Activated naive CD8-positive, alpha-beta T cell (primary cell): ENCODE data around the gene CFAP20.

Experiments used
- H3K27ac Mint-ChIP-seq: one replicate; pipeline ENCODE4 v1.8.0; 2021; ENCODE audit warnings: mixed read lengths
- H3K27me3 Mint-ChIP-seq: one replicate; pipeline ENCODE4 v1.8.0; 2021; ENCODE audit warnings: mixed read lengths
- H3K36me3 Mint-ChIP-seq: one replicate; pipeline ENCODE4 v1.8.0; 2021; ENCODE audit warnings: mixed read lengths
- H3K4me1 Mint-ChIP-seq: one replicate; pipeline ENCODE4 v1.8.0; 2021; ENCODE audit warnings: low read depth, mixed read lengths
- H3K4me3 Mint-ChIP-seq: one replicate; pipeline ENCODE4 v1.8.0; 2021; ENCODE audit warnings: mild to moderate bottlenecking, mixed read lengths
- H3K9me3 Mint-ChIP-seq: one replicate; pipeline ENCODE4 v1.8.0; 2021; ENCODE audit warnings: low read depth, mixed read lengths

CFAP20 gene

GRCh38 chr16:58128711-58129096 lies 477 bp downstream of the CFAP20 start:
- no peaks in the 10 kb centered on the region for H3K27me3 Mint-ChIP-seq
- H3K9me3 Mint-ChIP-seq, result no peaks in the 10 kb centered on the region
- H3K36me3 Mint-ChIP-seq, result no peaks in the 10 kb centered on the region
- H3K4me1 Mint-ChIP-seq, result peaks cover 48% of the 10 kb centered on the region
- H3K27ac Mint-ChIP-seq, result peak overlapping the region; percentile 87
- peak overlapping the region; percentile 90 for H3K4me3 Mint-ChIP-seq

GRCh38 chr16:58128181-58128631 lies 975 bp downstream of the CFAP20 start:
- H3K4me1 Mint-ChIP-seq, result peaks cover 50% of the 10 kb centered on the region
- no peaks in the 10 kb centered on the region for H3K9me3 Mint-ChIP-seq
- H3K27ac Mint-ChIP-seq, result peak overlapping the region; percentile 80
- H3K36me3 Mint-ChIP-seq, result no peaks in the 10 kb centered on the region
- peak overlapping the region; percentile 90 for H3K4me3 Mint-ChIP-seq
- H3K27me3 Mint-ChIP-seq, result no peaks in the 10 kb centered on the region

- Mint-ChIP-seq H3K9me3 (no peaks in the 10 kb centered on the region), H3K4me1 (peaks cover 52% of the 10 kb centered on the region), H3K27ac (peak overlapping the region; percentile 80), H3K27me3 (no peaks in the 10 kb centered on the region), H3K4me3 (peak overlapping the region; percentile 90), H3K36me3 (no peaks in the 10 kb centered on the region)
These were observed 1.5 kb downstream of the CFAP20 start for GRCh38 chr16:58127634-58128033.

GRCh38 chr16:58127033-58127556 lies 2.1 kb downstream of the CFAP20 start:
- Mint-ChIP-seq H3K4me3 (peak overlapping the region; percentile 90), H3K27ac (peak overlapping the region; percentile 0), H3K27me3 (no peaks in the 10 kb centered on the region), H3K9me3 (no peaks in the 10 kb centered on the region), H3K4me1 (peaks cover 54% of the 10 kb centered on the region), H3K36me3 (no peaks in the 10 kb centered on the region)

GRCh38 chr16:58126451-58126961 lies 2.7 kb downstream of the CFAP20 start:
- Mint-ChIP-seq H3K4me1 (peaks cover 60% of the 10 kb centered on the region), H3K4me3 (peak overlapping the region; percentile 90), H3K9me3 (no peaks in the 10 kb centered on the region), H3K27ac (no peak overlapping the region), H3K27me3 (no peaks in the 10 kb centered on the region), H3K36me3 (no peaks in the 10 kb centered on the region)

GRCh38 chr16:58125781-58126335 lies 3.3 kb downstream of the CFAP20 start:
- Mint-ChIP-seq H3K4me1 (peaks cover 64% of the 10 kb centered on the region), H3K4me3 (peak overlapping the region; percentile 90), H3K9me3 (no peaks in the 10 kb centered on the region), H3K27ac (peak overlapping the region; percentile 46), H3K36me3 (no peaks in the 10 kb centered on the region), H3K27me3 (no peaks in the 10 kb centered on the region)

GRCh38 chr16:58125041-58125440 lies 4.1 kb downstream of the CFAP20 start:
- no peak overlapping the region for H3K4me3 Mint-ChIP-seq
- H3K9me3 Mint-ChIP-seq, result no peaks in the 10 kb centered on the region
- no peak overlapping the region for H3K27ac Mint-ChIP-seq
- H3K27me3 Mint-ChIP-seq, result no peaks in the 10 kb centered on the region
- peaks cover under 1% of the 10 kb centered on the region for H3K36me3 Mint-ChIP-seq
- peaks cover 70% of the 10 kb centered on the region for H3K4me1 Mint-ChIP-seq

- H3K27ac Mint-ChIP-seq, result no peak overlapping the region
- H3K4me1 Mint-ChIP-seq, result peaks cover 70% of the 10 kb centered on the region
- H3K4me3 Mint-ChIP-seq, result no peak overlapping the region
These were observed 4.6 kb downstream of the CFAP20 start for GRCh38 chr16:58124601-58124915.

GRCh38 chr16:58123896-58124600 lies 5.1 kb downstream of the CFAP20 start:
- H3K36me3 Mint-ChIP-seq, result peaks cover 2% of the 10 kb centered on the region
- H3K4me3 Mint-ChIP-seq, result peak overlapping the region; percentile 3
- H3K4me1 Mint-ChIP-seq, result peaks cover 69% of the 10 kb centered on the region
- no peaks in the 10 kb centered on the region for H3K27me3 Mint-ChIP-seq
- H3K27ac Mint-ChIP-seq, result no peak overlapping the region
- no peaks in the 10 kb centered on the region for H3K9me3 Mint-ChIP-seq

More at GRCh38 chr16:58124601-58124915, 4.6 kb downstream of the CFAP20 start:
- H3K9me3 Mint-ChIP-seq, result no peaks in the 10 kb centered on the region
- peaks cover 2% of the 10 kb centered on the region for H3K36me3 Mint-ChIP-seq
- H3K27me3 Mint-ChIP-seq, result no peaks in the 10 kb centered on the region

- no peaks in the 10 kb centered on the region for H3K27me3 Mint-ChIP-seq
- no peak overlapping the region for H3K4me3 Mint-ChIP-seq
- no peak overlapping the region for H3K27ac Mint-ChIP-seq
- H3K4me1 Mint-ChIP-seq, result peaks cover 53% of the 10 kb centered on the region
- no peaks in the 10 kb centered on the region for H3K9me3 Mint-ChIP-seq
- H3K36me3 Mint-ChIP-seq, result peaks cover 6% of the 10 kb centered on the region
These were observed 8.0 kb downstream of the CFAP20 start for GRCh38 chr16:58121132-58121531.

GRCh38 chr16:58120234-58120633 lies 8.9 kb downstream of the CFAP20 start:
- Mint-ChIP-seq H3K27ac (no peak overlapping the region), H3K9me3 (no peaks in the 10 kb centered on the region), H3K27me3 (no peaks in the 10 kb centered on the region), H3K4me3 (no peak overlapping the region), H3K4me1 (peaks cover 45% of the 10 kb centered on the region), H3K36me3 (peaks cover 6% of the 10 kb centered on the region)

GRCh38 chr16:58119509-58119845 lies 9.7 kb downstream of the CFAP20 start:
- Mint-ChIP-seq H3K9me3 (no peaks in the 10 kb centered on the region), H3K4me3 (no peak overlapping the region), H3K27ac (no peak overlapping the region), H3K27me3 (no peaks in the 10 kb centered on the region), H3K4me1 (peaks cover 40% of the 10 kb centered on the region), H3K36me3 (peaks cover 6% of the 10 kb centered on the region)

GRCh38 chr16:58118801-58119508 lies 10.2 kb downstream of the CFAP20 start:
- Mint-ChIP-seq H3K36me3 (peaks cover 6% of the 10 kb centered on the region), H3K27ac (no peak overlapping the region), H3K9me3 (no peaks in the 10 kb centered on the region), H3K4me1 (peaks cover 35% of the 10 kb centered on the region), H3K4me3 (no peak overlapping the region), H3K27me3 (no peaks in the 10 kb centered on the region)

- peaks cover 22% of the 10 kb centered on the region for H3K4me1 Mint-ChIP-seq
- H3K36me3 Mint-ChIP-seq, result peaks cover 12% of the 10 kb centered on the region
- no peaks in the 10 kb centered on the region for H3K9me3 Mint-ChIP-seq
- H3K27me3 Mint-ChIP-seq, result no peaks in the 10 kb centered on the region
- H3K4me3 Mint-ChIP-seq, result no peak overlapping the region
- H3K27ac Mint-ChIP-seq, result no peak overlapping the region
These were observed 12.7 kb downstream of the CFAP20 start for GRCh38 chr16:58116529-58116928.

- H3K4me3 Mint-ChIP-seq, result no peak overlapping the region
- H3K4me1 Mint-ChIP-seq, result peaks cover 19% of the 10 kb centered on the region
- no peaks in the 10 kb centered on the region for H3K27me3 Mint-ChIP-seq
- no peak overlapping the region for H3K27ac Mint-ChIP-seq
- peaks cover 12% of the 10 kb centered on the region for H3K36me3 Mint-ChIP-seq
- no peaks in the 10 kb centered on the region for H3K9me3 Mint-ChIP-seq
These were observed 13.1 kb downstream of the CFAP20 start for GRCh38 chr16:58116081-58116480.
